ENCODE data around the gene METRN.

METRN gene

DNA sequence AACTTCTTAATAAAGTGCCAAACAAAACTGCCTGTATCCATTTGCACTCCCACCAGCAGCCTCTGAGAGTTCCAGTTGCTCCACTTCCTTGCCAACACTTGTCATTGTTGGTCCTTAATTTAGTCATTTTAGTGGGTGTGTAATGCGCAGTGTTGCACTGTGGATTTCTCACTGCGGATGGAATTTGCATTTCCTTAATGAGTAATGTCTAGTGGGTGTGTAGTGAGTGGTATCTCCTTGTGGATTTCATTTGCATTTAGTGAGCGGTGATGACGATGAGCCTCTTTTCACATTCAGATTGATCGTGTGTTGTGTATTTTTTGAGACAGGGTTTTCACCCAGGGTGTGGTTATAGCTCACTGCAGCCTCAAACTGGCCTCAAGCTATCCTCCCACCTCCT is 41.5 kb downstream of the METRN start:
- Histone ChIP-seq H3K18ac (ENCODE audit: low read depth in 1 of 2, low read length in 2 of 2) (no peak overlapping the region), H2AFZ (ENCODE audit: low read depth, low read length) (no peak overlapping the region), H3K27ac (ENCODE audit: low read length, poor library complexity, severe bottlenecking) (no peak overlapping the region), H3K4ac (ENCODE audit: low read depth in 1 of 2, low read length in 2 of 2) (no peak overlapping the region), H3K4me3 (ENCODE audit: insufficient read depth in 1 of 2, low read depth in 1 of 2, low read length in 2 of 2) (no peak overlapping the region), H3K14ac (ENCODE audit: low read length in 2 of 2) (no peak overlapping the region), H2AK5ac (ENCODE audit: low read length, severe bottlenecking) (no peak overlapping the region), H3K4me1 (ENCODE audit: control insufficient read depth, insufficient read depth, low read depth, low read length) (peaks cover 11% of the 10 kb centered on the region), H3K27me3 (ENCODE audit: control insufficient read depth in 1 of 2, insufficient read depth in 1 of 2, low read length in 2 of 2) (peaks cover 14 to 42% of the 10 kb centered on the region in 2 experiments), H3K79me1 (replicated peaks; ENCODE audit: low read length, poor library complexity, severe bottlenecking) (no peaks in the 10 kb centered on the region), H3K36me3 (ENCODE audit: control insufficient read depth in 1 of 2, insufficient read depth in 2 of 2, low read depth in 1 of 2, low read length in 2 of 2) (no peaks in the 10 kb centered on the region), H2BK5ac (ENCODE audit: low read depth, low read length, poor library complexity, severe bottlenecking) (no peak overlapping the region), H3K23ac (ENCODE audit: low read length in 2 of 2) (no peak overlapping the region), H4K91ac (ENCODE audit: low read length) (no peak overlapping the region), H4K8ac (ENCODE audit: low read length) (no peak overlapping the region), H3K4me2 (ENCODE audit: low read length, poor library complexity, severe bottlenecking) (no peak overlapping the region), H2BK12ac (ENCODE audit: low read length in 2 of 2) (no peak overlapping the region), H3K9ac (ENCODE audit: low read length) (no peak overlapping the region), H2BK120ac (ENCODE audit: low read depth, low read length) (no peak overlapping the region), H3K9me3 (ENCODE audit: control insufficient read depth, low read length) (peaks cover 5% of the 10 kb centered on the region), H2BK15ac (ENCODE audit: low read depth, poor library complexity, severe bottlenecking) (peak overlapping the region; percentile 41)
- 95% methylated on average over 5 of the region's 5 CpGs for WGBS
- no peak for DNase-seq

DNA sequence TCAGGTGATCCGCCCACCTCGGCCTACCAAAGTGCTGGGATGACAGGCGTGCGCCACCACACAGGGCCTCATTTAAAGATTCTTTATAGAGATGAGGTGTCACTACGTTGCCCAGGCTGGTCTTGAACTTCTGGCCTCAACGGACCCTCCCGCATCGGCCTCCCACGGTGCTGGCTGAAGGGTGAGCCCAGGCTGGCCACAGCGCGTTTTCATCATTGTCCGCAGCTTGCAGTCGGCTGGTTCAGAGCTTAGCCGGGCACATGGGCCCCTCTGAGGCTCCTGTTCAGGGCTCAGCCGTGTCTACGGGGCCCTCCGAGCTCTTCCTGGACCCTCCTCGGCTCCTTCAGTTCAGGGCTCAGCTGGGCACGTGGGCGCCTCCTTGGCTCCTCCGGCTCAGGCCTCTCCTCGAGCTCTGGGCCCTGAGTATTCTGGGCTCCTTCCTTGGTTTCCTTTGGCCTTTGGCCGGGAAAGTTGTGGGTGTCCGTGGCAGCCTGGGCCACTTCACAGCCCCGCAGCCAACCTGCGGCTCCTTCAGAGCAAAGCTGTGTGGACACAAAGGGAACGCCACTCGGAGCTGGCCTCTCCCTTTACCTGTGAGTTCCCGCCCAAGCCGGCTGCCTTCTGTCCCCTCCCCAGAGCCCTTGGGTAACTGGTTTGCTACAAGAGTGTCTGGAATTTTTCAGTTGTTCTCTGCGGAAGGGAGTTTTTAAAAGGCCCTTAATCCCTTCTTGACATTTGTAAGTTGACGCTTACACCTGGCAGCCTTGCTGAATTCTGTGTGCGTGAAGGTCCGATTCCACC is 44.4 kb downstream of the METRN start:
- 91% methylated on average over 34 of the region's 34 CpGs for WGBS
- Histone ChIP-seq H3K4me1 (ENCODE audit: control insufficient read depth, insufficient read depth, low read depth, low read length) (peaks cover 11% of the 10 kb centered on the region), H3K9ac (ENCODE audit: low read length) (no peak overlapping the region), H3K18ac (ENCODE audit: low read depth in 1 of 2, low read length in 2 of 2) (no peak overlapping the region), H3K14ac (ENCODE audit: low read length in 2 of 2) (no peak overlapping the region), H3K9me3 (ENCODE audit: control insufficient read depth, low read length) (peaks cover 5% of the 10 kb centered on the region), H2AFZ (ENCODE audit: low read depth, low read length) (no peak overlapping the region), H2BK12ac (ENCODE audit: low read length in 2 of 2) (no peak overlapping the region), H3K79me1 (replicated peaks; ENCODE audit: low read length, poor library complexity, severe bottlenecking) (no peaks in the 10 kb centered on the region), H3K4ac (ENCODE audit: low read depth in 1 of 2, low read length in 2 of 2) (no peak overlapping the region), H2BK5ac (ENCODE audit: low read depth, low read length, poor library complexity, severe bottlenecking) (no peak overlapping the region), H2BK15ac (ENCODE audit: low read depth, poor library complexity, severe bottlenecking) (no peak overlapping the region), H4K8ac (ENCODE audit: low read length) (no peak overlapping the region), H3K4me2 (ENCODE audit: low read length, poor library complexity, severe bottlenecking) (no peak overlapping the region), H3K4me3 (ENCODE audit: insufficient read depth in 1 of 2, low read depth in 1 of 2, low read length in 2 of 2) (no peak overlapping the region), H3K27ac (ENCODE audit: low read length, poor library complexity, severe bottlenecking) (no peak overlapping the region), H3K36me3 (ENCODE audit: control insufficient read depth in 1 of 2, insufficient read depth in 2 of 2, low read depth in 1 of 2, low read length in 2 of 2) (no peaks in the 10 kb centered on the region), H3K23ac (ENCODE audit: low read length in 2 of 2) (no peak overlapping the region), H4K91ac (ENCODE audit: low read length) (no peak overlapping the region), H2AK5ac (ENCODE audit: low read length, severe bottlenecking) (no peak overlapping the region), H2BK120ac (ENCODE audit: low read depth, low read length) (no peak overlapping the region), H3K27me3 (ENCODE audit: control insufficient read depth in 1 of 2, insufficient read depth in 1 of 2, low read length in 2 of 2) (peaks cover 5 to 42% of the 10 kb centered on the region in 2 experiments)
- DNase-seq = no peak

DNA sequence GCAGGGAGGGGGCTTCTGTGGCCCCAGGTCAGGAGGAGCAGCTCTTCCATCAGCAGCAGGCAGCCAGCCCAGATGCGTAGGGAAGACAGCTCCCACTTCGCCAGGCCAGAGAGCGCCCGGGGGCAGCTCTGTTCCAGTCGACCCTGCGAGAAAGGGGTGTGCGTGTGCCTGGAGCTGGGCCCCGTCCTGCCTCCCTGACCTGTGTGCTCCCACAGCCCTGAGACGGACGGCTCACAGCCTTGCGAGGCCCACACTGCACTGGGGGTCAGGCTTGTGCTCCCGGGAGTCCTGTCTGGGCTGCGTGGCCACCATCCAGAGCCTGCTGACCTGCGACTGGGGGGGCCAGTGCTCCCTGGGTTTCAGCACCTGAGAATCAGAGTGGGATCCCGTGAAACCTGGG is 45.1 kb downstream of the METRN start:
- Histone ChIP-seq H3K79me1 (replicated peaks; ENCODE audit: low read length, poor library complexity, severe bottlenecking) (no peaks in the 10 kb centered on the region), H2BK15ac (ENCODE audit: low read depth, poor library complexity, severe bottlenecking) (no peak overlapping the region), H2BK120ac (ENCODE audit: low read depth, low read length) (no peak overlapping the region), H3K14ac (ENCODE audit: low read length in 2 of 2) (no peak overlapping the region), H3K4ac (ENCODE audit: low read depth in 1 of 2, low read length in 2 of 2) (no peak overlapping the region), H3K36me3 (ENCODE audit: control insufficient read depth in 1 of 2, insufficient read depth in 2 of 2, low read depth in 1 of 2, low read length in 2 of 2) (no peaks in the 10 kb centered on the region), H3K9ac (ENCODE audit: low read length) (no peak overlapping the region), H3K18ac (ENCODE audit: low read depth in 1 of 2, low read length in 2 of 2) (no peak overlapping the region), H4K8ac (ENCODE audit: low read length) (no peak overlapping the region), H3K27ac (ENCODE audit: low read length, poor library complexity, severe bottlenecking) (no peak overlapping the region), H3K23ac (ENCODE audit: low read length in 2 of 2) (no peak overlapping the region), H3K9me3 (ENCODE audit: control insufficient read depth, low read length) (peaks cover 5% of the 10 kb centered on the region), H3K27me3 (ENCODE audit: control insufficient read depth in 1 of 2, insufficient read depth in 1 of 2, low read length in 2 of 2) (peaks cover 5 to 37% of the 10 kb centered on the region in 2 experiments), H2AFZ (ENCODE audit: low read depth, low read length) (no peak overlapping the region), H4K91ac (ENCODE audit: low read length) (no peak overlapping the region), H2BK12ac (ENCODE audit: low read length in 2 of 2) (no peak overlapping the region), H3K4me1 (ENCODE audit: control insufficient read depth, insufficient read depth, low read depth, low read length) (peaks cover 11% of the 10 kb centered on the region), H2AK5ac (ENCODE audit: low read length, severe bottlenecking) (no peak overlapping the region), H2BK5ac (ENCODE audit: low read depth, low read length, poor library complexity, severe bottlenecking) (no peak overlapping the region), H3K4me2 (ENCODE audit: low read length, poor library complexity, severe bottlenecking) (no peak overlapping the region), H3K4me3 (ENCODE audit: insufficient read depth in 1 of 2, low read depth in 1 of 2, low read length in 2 of 2) (no peak overlapping the region)
- DNase-seq = no peak
- 76% methylated on average over 15 of the region's 15 CpGs for WGBS

DNA sequence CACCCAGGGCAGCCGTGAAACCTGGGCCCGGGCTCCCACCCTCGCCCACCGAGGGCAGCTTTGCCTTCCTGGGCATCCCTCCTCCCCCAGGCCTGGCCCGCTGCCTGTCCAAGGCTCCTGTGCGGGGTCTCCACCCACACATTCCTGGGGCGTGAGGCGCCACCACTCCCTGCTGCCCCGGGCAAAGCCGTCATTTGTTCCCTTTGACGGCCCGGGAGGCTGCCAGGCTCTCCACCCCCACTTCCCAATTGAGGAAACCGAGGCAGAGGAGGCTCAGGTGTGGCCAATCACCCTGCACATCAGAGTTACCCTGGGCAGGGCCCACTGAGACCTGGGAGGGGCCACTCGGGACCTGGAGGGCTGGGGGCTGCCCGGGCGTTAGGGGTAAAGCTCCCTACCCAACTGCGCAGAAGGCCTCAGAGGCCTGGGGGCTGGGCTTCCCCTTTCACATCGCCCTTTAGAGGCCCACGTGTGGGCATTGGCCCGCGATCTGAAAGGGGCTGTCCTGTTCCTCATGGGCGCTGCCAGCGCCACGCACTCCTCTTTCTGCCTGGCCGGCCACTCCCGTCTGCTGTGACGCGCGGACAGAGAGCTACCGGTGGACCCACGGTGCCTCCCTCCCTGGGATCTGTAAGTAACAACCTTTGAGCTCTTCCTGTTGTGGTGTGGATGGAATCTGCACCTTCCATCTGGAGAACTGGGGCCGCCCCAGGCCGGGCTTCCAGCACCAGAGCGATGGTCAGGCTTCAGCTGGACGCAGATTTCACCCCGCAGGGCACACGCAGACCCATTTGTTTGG is 45.8 kb downstream of the METRN start, which contains the start of gene MSLN:
Gene MSLN (plus strand): TSS at position 190 of the 799 bp plus-strand sequence. CDS start 1,947 bp downstream, outside the sequence.
- Histone ChIP-seq H3K9ac (ENCODE audit: low read length) (no peak within 1 kb of the TSS), H3K4me2 (ENCODE audit: low read length, poor library complexity, severe bottlenecking) (no peak within 1 kb of the TSS), H3K79me1 (replicated peaks; ENCODE audit: low read length, poor library complexity, severe bottlenecking) (no peaks in the 10 kb centered on the region), H3K4ac (ENCODE audit: low read depth in 1 of 2, low read length in 2 of 2) (no peak within 1 kb of the TSS), H2BK5ac (ENCODE audit: low read depth, low read length, poor library complexity, severe bottlenecking) (no peak within 1 kb of the TSS), H3K4me3 (ENCODE audit: insufficient read depth in 1 of 2, low read depth in 1 of 2, low read length in 2 of 2) (no peak within 1 kb of the TSS), H3K14ac (ENCODE audit: low read length in 2 of 2) (no peak within 1 kb of the TSS), H4K8ac (ENCODE audit: low read length) (no peak within 1 kb of the TSS), H3K23ac (ENCODE audit: low read length in 2 of 2) (no peak within 1 kb of the TSS), H3K9me3 (ENCODE audit: control insufficient read depth, low read length) (peaks cover 5% of the 10 kb centered on the region), H2BK12ac (ENCODE audit: low read length in 2 of 2) (no peak within 1 kb of the TSS), H3K27me3 (ENCODE audit: control insufficient read depth in 1 of 2, insufficient read depth in 1 of 2, low read length in 2 of 2) (peaks cover 5 to 38% of the 10 kb centered on the region in 2 experiments), H2AK5ac (ENCODE audit: low read length, severe bottlenecking) (no peak within 1 kb of the TSS), H2BK120ac (ENCODE audit: low read depth, low read length) (no peak within 1 kb of the TSS), H3K4me1 (ENCODE audit: control insufficient read depth, insufficient read depth, low read depth, low read length) (peaks cover 13% of the 10 kb centered on the region), H4K91ac (ENCODE audit: low read length) (no peak within 1 kb of the TSS), H3K36me3 (ENCODE audit: control insufficient read depth in 1 of 2, insufficient read depth in 2 of 2, low read depth in 1 of 2, low read length in 2 of 2) (no peaks in the 10 kb centered on the region), H2BK15ac (ENCODE audit: low read depth, poor library complexity, severe bottlenecking) (no peak within 1 kb of the TSS), H3K18ac (ENCODE audit: low read depth in 1 of 2, low read length in 2 of 2) (no peak within 1 kb of the TSS), H2AFZ (ENCODE audit: low read depth, low read length) (no peak within 1 kb of the TSS), H3K27ac (ENCODE audit: low read length, poor library complexity, severe bottlenecking) (no peak within 1 kb of the TSS)
- no peak for DNase-seq
- 87% methylated on average over 37 of the region's 37 CpGs for WGBS
